Testis (tissue), 2 donors: ENCODE results near the gene CCDC14.

Source experiments
- POLR2A ChIP-seq: fragments of 450-650 bp; IDR thresholded peaks from one replicate; pipeline ENCODE4 v1.6.1; 2017; ENCODE audit warnings: antibody characterized with exemption, mild to moderate bottlenecking, moderate library complexity
- TF ChIP-seq, protein P1 (sequence below), 3 experiments: fragments of 450-650 bp in 2 of 3; fragments of 200-600 bp in 1 of 3; sonication (generic) in 1 of 3; IDR thresholded peaks; one replicate each; pipeline ENCODE4 v1.5.1; 2016 to 2019; ENCODE audit warnings: antibody characterized with exemption in 3 of 3, mild to moderate bottlenecking in 2 of 3, moderate library complexity in 1 of 3

DNA sequence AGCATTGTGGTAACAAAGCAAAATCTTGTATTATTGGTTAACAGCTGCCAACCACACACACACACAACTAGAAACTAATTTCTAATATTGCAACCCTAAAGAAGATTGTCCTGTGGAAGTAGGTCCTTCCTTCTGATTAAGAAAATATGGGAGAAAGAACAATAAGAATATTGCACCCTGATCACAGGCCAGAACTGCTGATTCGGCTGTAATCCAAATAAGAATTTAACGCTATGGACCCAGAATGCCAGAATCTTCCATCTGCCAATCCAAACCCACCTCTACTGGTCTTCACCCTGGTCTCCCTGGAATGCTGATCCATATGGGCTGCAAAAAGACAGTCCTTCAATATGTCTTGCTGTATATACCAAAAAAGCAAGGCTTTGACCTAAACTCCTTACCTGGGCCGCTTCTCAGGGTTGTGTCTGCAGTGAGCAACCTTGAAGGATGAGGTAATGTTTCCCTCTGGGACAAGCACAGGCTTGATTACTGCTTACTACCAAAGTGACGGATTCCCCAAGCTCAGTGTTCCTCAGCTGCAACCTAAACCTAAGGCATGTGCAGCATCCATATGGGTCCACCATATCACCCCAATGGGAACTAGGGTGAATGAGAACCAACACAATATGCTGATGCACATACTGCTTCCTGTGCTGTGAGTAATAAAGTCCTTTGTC, 8.0 kb downstream of the CCDC14 start:
- TF ChIP-seq, protein P1, sequence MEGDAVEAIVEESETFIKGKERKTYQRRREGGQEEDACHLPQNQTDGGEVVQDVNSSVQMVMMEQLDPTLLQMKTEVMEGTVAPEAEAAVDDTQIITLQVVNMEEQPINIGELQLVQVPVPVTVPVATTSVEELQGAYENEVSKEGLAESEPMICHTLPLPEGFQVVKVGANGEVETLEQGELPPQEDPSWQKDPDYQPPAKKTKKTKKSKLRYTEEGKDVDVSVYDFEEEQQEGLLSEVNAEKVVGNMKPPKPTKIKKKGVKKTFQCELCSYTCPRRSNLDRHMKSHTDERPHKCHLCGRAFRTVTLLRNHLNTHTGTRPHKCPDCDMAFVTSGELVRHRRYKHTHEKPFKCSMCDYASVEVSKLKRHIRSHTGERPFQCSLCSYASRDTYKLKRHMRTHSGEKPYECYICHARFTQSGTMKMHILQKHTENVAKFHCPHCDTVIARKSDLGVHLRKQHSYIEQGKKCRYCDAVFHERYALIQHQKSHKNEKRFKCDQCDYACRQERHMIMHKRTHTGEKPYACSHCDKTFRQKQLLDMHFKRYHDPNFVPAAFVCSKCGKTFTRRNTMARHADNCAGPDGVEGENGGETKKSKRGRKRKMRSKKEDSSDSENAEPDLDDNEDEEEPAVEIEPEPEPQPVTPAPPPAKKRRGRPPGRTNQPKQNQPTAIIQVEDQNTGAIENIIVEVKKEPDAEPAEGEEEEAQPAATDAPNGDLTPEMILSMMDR (IDR thresholded peaks at IDR 0.05) = no peak
- no peak for TF ChIP-seq POLR2A
